Activated CD4-positive, alpha-beta T cell treated with anti-CD3 and anti-CD28 coated beads for 36 hours (primary cell): ENCODE measurements around the gene PGAP3. TPM values are rescaled to one million over a fixed set of nuclear protein-coding genes. Genes with fewer than 3 reads are reported as not detected.

ENCODE experiments used
- ATAC-seq: fragments of 200-7000 bp; cut with Tn5 transposase; one replicate; pipeline ENCODE4 v1.10.0; 2021; ENCODE audit warnings: mild to moderate bottlenecking, moderate library complexity
- CTCF ChIA-PET: fragments of 350-600 bp; sonication (Branson Sonifier 250); formaldehyde crosslinking; loops from one replicate; lab custom pipeline; 2021; ENCODE audit warnings: antibody characterized with exemption; lab: Charles Lee
- POLR2A ChIA-PET: fragments of 350-600 bp; sonication (Branson Sonifier 250); formaldehyde crosslinking; loops from one replicate; lab custom pipeline; 2021; ENCODE audit warnings: antibody characterized with exemption, inconsistent platforms; lab: Charles Lee
- DNase-seq: peaks from one replicate; pipeline ENCODE4 v3.0.0-alpha.2; 2020
- H3K27ac Mint-ChIP-seq: one replicate; pipeline ENCODE4 v1.8.0; 2021; ENCODE audit warnings: mixed read lengths
- H3K27me3 Mint-ChIP-seq: one replicate; pipeline ENCODE4 v1.8.0; 2021; ENCODE audit warnings: mixed read lengths
- H3K36me3 Mint-ChIP-seq: one replicate; pipeline ENCODE4 v1.8.0; 2021; ENCODE audit warnings: low read depth, mixed read lengths
- H3K4me1 Mint-ChIP-seq: one replicate; pipeline ENCODE4 v1.8.0; 2021; ENCODE audit warnings: mixed read lengths
- H3K4me3 Mint-ChIP-seq: one replicate; pipeline ENCODE4 v1.8.0; 2021; ENCODE audit warnings: mild to moderate bottlenecking, moderate library complexity, mixed read lengths
- H3K9me3 Mint-ChIP-seq: one replicate; pipeline ENCODE4 v1.8.0; 2021; ENCODE audit warnings: low read depth, mixed read lengths
- intact Hi-C, 2 experiments: fragments of 100-400 bp; cut with DNase I in 1 of 2; cut with micrococcal nuclease in 1 of 2; formaldehyde crosslinking; loops; one replicate each; pipeline versions ENCODE4 v1.14.2 to v1.15.1; 2022 to 2024; cut with DNase I, micrococcal nuclease
- total RNA-seq, 2 experiments: library from RNA; stranded (reverse); gene quantifications; one replicate each; pipeline ENCODE4 v1.2.3, GENCODE V29; 2021

PGAP3 gene
- total RNA-seq, 2 experiments from 2014 or later: 8.6 to 11.9 TPM

- ATAC-seq (peak; percentile 62), DNase-seq (peak; percentile 65)
- H3K4me3 Mint-ChIP-seq: no peak overlapping the region
- peak overlapping the region; percentile 78 for H3K27ac Mint-ChIP-seq
- peaks cover 59% of the 10 kb centered on the region for H3K4me1 Mint-ChIP-seq
- intact Hi-C loops: no loop called here
- CTCF ChIA-PET: interaction anchor here (0.6 to 2.0 kb wide), 6 partner anchors 12 to 100 kb away, joined by 3 to 5 read pairs (median 4); partner anchors contain the start of genes MIEN1 and PGAP3
- peaks cover 7% of the 10 kb centered on the region for H3K36me3 Mint-ChIP-seq
- no peaks in the 10 kb centered on the region for H3K9me3 Mint-ChIP-seq
- POLR2A ChIA-PET: no interaction called here
- H3K27me3 Mint-ChIP-seq: no peaks in the 10 kb centered on the region
Measured at GRCh38 chr17:39676198-39676819, 11.5 kb downstream of the PGAP3 start.

- no peak overlapping the region for H3K4me3 Mint-ChIP-seq
- H3K4me1 Mint-ChIP-seq: peaks cover 53% of the 10 kb centered on the region
Measured at GRCh38 chr17:39675390-39676082, 12.3 kb downstream of the PGAP3 start.

GRCh38 chr17:39674702-39675389 lies 13.0 kb downstream of the PGAP3 start:
- Mint-ChIP-seq H3K27ac (no peak overlapping the region), H3K4me1 (peaks cover 46% of the 10 kb centered on the region), H3K27me3 (peaks cover 3% of the 10 kb centered on the region), H3K36me3 (peaks cover 5% of the 10 kb centered on the region), H3K9me3 (no peaks in the 10 kb centered on the region), H3K4me3 (no peak overlapping the region)
- DNase-seq (no peak), ATAC-seq (no peak)
- CTCF ChIA-PET: interaction anchor here (0.7 to 1.1 kb wide), 3 partner anchors 13 to 438 kb away, joined by 3 read pairs; partner anchors contain the start of gene PGAP3
- POLR2A ChIA-PET: interaction anchor here (0.5 kb wide), 1 partner anchor 50 kb away, joined by 3 read pairs; no protein-coding TSS in a partner anchor
- intact Hi-C loops: no loop called here

More at GRCh38 chr17:39675390-39676082, 12.3 kb downstream of the PGAP3 start:
- no peak overlapping the region for H3K27ac Mint-ChIP-seq
- H3K27me3 Mint-ChIP-seq: peaks cover 2% of the 10 kb centered on the region
- POLR2A ChIA-PET: no interaction called here
- ATAC-seq (no peak), DNase-seq (no peak)
- no peaks in the 10 kb centered on the region for H3K9me3 Mint-ChIP-seq
- peaks cover 5% of the 10 kb centered on the region for H3K36me3 Mint-ChIP-seq
- CTCF ChIA-PET: interaction anchor here (0.6 to 1.1 kb wide), 5 partner anchors 13 to 437 kb away, joined by 3 to 5 read pairs (median 3); partner anchors contain the start of genes MIEN1 and PGAP3
- intact Hi-C loops: no loop called here

- peaks cover 2% of the 10 kb centered on the region for H3K36me3 Mint-ChIP-seq
- peaks cover 40% of the 10 kb centered on the region for H3K4me1 Mint-ChIP-seq
- no peaks in the 10 kb centered on the region for H3K9me3 Mint-ChIP-seq
- intact Hi-C loops: no loop called here
- ChIA-PET POLR2A (interaction anchor here (0.5 kb wide), 1 partner anchor 49 kb away, joined by 3 read pairs; no protein-coding TSS in a partner anchor), CTCF (interaction anchor here (0.7 kb wide), 1 partner anchor 52 kb away, joined by 3 read pairs; no protein-coding TSS in a partner anchor)
- H3K27ac Mint-ChIP-seq: no peak overlapping the region
- ATAC-seq (no peak), DNase-seq (no peak)
- H3K4me3 Mint-ChIP-seq: no peak overlapping the region
- H3K27me3 Mint-ChIP-seq: peaks cover 4% of the 10 kb centered on the region
Measured at GRCh38 chr17:39674179-39674578, 13.7 kb downstream of the PGAP3 start.

- Mint-ChIP-seq H3K4me3 (no peak overlapping the region), H3K4me1 (peaks cover 36% of the 10 kb centered on the region), H3K36me3 (no peaks in the 10 kb centered on the region), H3K27me3 (peaks cover 8% of the 10 kb centered on the region), H3K9me3 (no peaks in the 10 kb centered on the region), H3K27ac (no peak overlapping the region)
- no peak for ATAC-seq
- POLR2A ChIA-PET: no interaction called here
- DNase-seq: no peak
- intact Hi-C loops: no loop called here
- CTCF ChIA-PET: no interaction called here
Measured at GRCh38 chr17:39673335-39674081, 14.3 kb downstream of the PGAP3 start.

GRCh38 chr17:39672522-39673334 lies 15.1 kb downstream of the PGAP3 start:
- no peak for ATAC-seq
- intact Hi-C loops: no loop called here
- Mint-ChIP-seq H3K4me1 (peaks cover 32% of the 10 kb centered on the region), H3K27ac (no peak overlapping the region), H3K36me3 (no peaks in the 10 kb centered on the region), H3K27me3 (peaks cover 9% of the 10 kb centered on the region), H3K4me3 (no peak overlapping the region), H3K9me3 (no peaks in the 10 kb centered on the region)
- POLR2A ChIA-PET: no interaction called here
- CTCF ChIA-PET: interaction anchor here (0.6 to 1.0 kb wide), 3 partner anchors 7 to 222 kb away, joined by 3 to 5 read pairs (median 3); partner anchors contain the start of gene MED1
- no peak for DNase-seq

GRCh38 chr17:39671651-39672521 lies 16.0 kb downstream of the PGAP3 start:
- Mint-ChIP-seq H3K27ac (no peak overlapping the region), H3K4me3 (no peak overlapping the region), H3K9me3 (no peaks in the 10 kb centered on the region), H3K4me1 (peaks cover 25% of the 10 kb centered on the region), H3K27me3 (peaks cover 11% of the 10 kb centered on the region), H3K36me3 (no peaks in the 10 kb centered on the region)
- DNase-seq (peak; percentile 40), ATAC-seq (peak; percentile 16)
- ChIA-PET CTCF (interaction anchor here (0.6 to 6.8 kb wide), 11 partner anchors 8 to 221 kb away, joined by 3 to 85 read pairs (median 4); partner anchors contain the start of gene MED1), POLR2A (interaction anchor here (1.2 kb wide), 1 partner anchor 58 kb away, joined by 4 read pairs; the partner anchor contains the start of gene MIEN1)
- intact Hi-C loops: no loop called here

- Mint-ChIP-seq H3K36me3 (no peaks in the 10 kb centered on the region), H3K27ac (no peak overlapping the region), H3K9me3 (no peaks in the 10 kb centered on the region), H3K4me3 (no peak overlapping the region), H3K4me1 (peaks cover 15% of the 10 kb centered on the region), H3K27me3 (peaks cover 13% of the 10 kb centered on the region)
- ChIA-PET CTCF (interaction anchor here (0.6 to 6.8 kb wide), 10 partner anchors 9 to 240 kb away, joined by 3 to 85 read pairs (median 4); no protein-coding TSS in a partner anchor), POLR2A (interaction anchor here (1.2 kb wide), 1 partner anchor 60 kb away, joined by 4 read pairs; the partner anchor contains the start of gene MIEN1)
- DNase-seq (no peak), ATAC-seq (no peak)
- intact Hi-C loops: no loop called here
Measured at GRCh38 chr17:39670746-39671145, 17.1 kb downstream of the PGAP3 start.

GRCh38 chr17:39669897-39670735 lies 17.7 kb downstream of the PGAP3 start:
- ATAC-seq (no peak), DNase-seq (no peak)
- intact Hi-C loops: no loop called here
- no peak overlapping the region for H3K27ac Mint-ChIP-seq
- H3K9me3 Mint-ChIP-seq: no peaks in the 10 kb centered on the region
- H3K36me3 Mint-ChIP-seq: no peaks in the 10 kb centered on the region
- H3K27me3 Mint-ChIP-seq: peaks cover 13% of the 10 kb centered on the region
- H3K4me3 Mint-ChIP-seq: no peak overlapping the region
- peaks cover 10% of the 10 kb centered on the region for H3K4me1 Mint-ChIP-seq
- POLR2A ChIA-PET: no interaction called here
- CTCF ChIA-PET: interaction anchor here (0.6 to 6.8 kb wide), 8 partner anchors 8 to 241 kb away, joined by 3 to 85 read pairs (median 4); no protein-coding TSS in a partner anchor
